Vagina (tissue), 2 donors: Measurements from ENCODE around the gene PDPR.
"Not testable (repeated sequence)": the region's sequence is repeated elsewhere in the genome, so short reads cannot be mapped to it uniquely, and the experiment has no call there.

Source experiments
- CTCF ChIP-seq, 3 experiments: fragments of 450-650 bp in 2 of 3; fragments of 200-600 bp in 1 of 3; sonication (generic) in 1 of 3; IDR thresholded peaks; one replicate each; pipeline ENCODE4 v1.5.1; 2017 to 2019; ENCODE audit warnings: antibody characterized with exemption in 3 of 3, mild to moderate bottlenecking in 2 of 3, moderate library complexity in 2 of 3
- POLR2A ChIP-seq, 2 donors: fragments of 450-650 bp; IDR thresholded peaks; one replicate each; pipeline ENCODE4 v1.6.1; 2017; ENCODE audit warnings: antibody characterized with exemption in 2 of 2, mild to moderate bottlenecking in 2 of 2, moderate library complexity in 2 of 2
- POLR2AphosphoS5 ChIP-seq, 2 donors: sonication (generic); formaldehyde crosslinking; IDR thresholded peaks; one replicate each; pipeline ENCODE4 v1.9.0; 2017; ENCODE audit warnings: antibody characterized with exemption in 2 of 2, mild to moderate bottlenecking in 2 of 2, low read depth in 1 of 2; ENCODE audit not compliant: insufficient read depth in 1 of 2

DNA sequence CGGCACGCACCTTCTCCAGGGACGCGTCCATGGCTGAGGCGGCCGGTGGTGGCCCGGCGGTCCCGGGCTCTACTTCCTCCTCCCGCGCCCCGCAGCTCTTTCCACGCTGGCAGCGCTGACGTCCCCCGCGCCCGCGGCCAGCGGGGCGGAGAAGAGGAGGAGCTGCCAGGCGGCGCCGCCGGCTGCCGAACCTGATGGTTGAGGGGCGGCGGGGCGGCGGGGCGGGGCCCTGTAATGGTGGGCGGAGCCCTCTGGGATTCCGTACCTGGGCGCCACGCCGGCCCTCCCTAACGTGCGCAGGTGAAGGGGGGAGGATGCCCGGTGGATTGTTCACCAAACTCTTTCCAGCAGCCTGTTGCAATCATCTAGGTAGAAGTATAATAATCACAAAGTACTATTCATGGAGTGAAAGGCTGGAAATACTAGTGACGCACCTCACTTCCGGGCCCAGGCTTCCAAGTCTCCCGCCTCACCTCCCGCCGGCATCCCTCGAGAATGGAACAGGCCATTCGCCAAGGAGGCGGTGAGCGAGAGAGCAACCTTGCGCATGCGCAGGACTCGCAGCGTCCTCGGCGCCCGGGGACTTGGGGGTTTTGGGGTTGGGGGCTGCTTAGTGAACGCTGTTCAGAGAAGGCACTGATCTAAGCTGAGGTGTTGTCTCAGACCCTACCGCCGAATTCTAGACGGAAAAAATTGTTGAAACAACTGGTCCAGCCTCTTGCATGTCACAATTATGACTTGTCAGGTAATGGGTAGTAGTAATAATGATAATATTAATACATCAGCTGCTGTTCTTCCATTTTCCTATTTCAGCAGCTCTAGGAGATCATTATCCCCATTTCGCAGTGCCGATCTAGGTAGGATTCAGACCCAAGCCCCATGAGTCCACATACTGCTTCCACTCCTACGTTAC lies 48.1 kb upstream of the PDPR start:
- not testable (repeated sequence) for TF ChIP-seq CTCF (IDR thresholded peaks at IDR 0.05)
- TF ChIP-seq POLR2AphosphoS5 (IDR thresholded peaks at IDR 0.05; ENCODE audit: insufficient read depth in 1 of 2, low read depth in 1 of 2) (peak; percentile 39 to 63), POLR2A (IDR thresholded peaks at IDR 0.05) (peak in 1 of 2 donors; percentile 74)
